HL-60/S4 (cell line): ENCODE results near the gene ASIC1.
"Not testable (repeated sequence)": the region's sequence is repeated elsewhere in the genome, so short reads cannot be mapped to it uniquely, and the experiment has no call there.

Experiments used
- in situ Hi-C: fragments of 300-500 bp; cut with MboI; formaldehyde crosslinking; loops from 2 replicates; pipeline ENCODE4 v1.14.3; 2022; ENCODE audit warnings: low sequenced_read_pairs

The ASIC1 gene

DNA sequence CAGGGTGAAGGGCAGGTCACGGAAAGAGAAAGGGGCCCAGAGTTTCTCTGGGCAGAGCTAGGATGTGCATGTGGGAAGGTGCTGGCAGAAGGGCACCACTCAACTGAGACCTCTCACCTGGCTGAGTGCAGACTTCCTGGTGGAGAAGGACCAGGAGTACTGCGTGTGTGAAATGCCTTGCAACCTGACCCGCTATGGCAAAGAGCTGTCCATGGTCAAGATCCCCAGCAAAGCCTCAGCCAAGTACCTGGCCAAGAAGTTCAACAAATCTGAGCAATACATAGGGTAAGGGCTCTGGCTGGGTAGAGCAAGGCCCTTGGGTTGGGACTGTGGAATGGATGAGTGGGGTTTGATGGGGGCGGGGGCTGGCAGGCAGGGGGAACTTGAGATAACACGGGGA is 22.4 kb downstream of the ASIC1 start:
- in situ Hi-C loops: loop anchor here (10.0 kb wide), 1 partner anchor 95 kb away; no protein-coding TSS in a partner anchor

DNA sequence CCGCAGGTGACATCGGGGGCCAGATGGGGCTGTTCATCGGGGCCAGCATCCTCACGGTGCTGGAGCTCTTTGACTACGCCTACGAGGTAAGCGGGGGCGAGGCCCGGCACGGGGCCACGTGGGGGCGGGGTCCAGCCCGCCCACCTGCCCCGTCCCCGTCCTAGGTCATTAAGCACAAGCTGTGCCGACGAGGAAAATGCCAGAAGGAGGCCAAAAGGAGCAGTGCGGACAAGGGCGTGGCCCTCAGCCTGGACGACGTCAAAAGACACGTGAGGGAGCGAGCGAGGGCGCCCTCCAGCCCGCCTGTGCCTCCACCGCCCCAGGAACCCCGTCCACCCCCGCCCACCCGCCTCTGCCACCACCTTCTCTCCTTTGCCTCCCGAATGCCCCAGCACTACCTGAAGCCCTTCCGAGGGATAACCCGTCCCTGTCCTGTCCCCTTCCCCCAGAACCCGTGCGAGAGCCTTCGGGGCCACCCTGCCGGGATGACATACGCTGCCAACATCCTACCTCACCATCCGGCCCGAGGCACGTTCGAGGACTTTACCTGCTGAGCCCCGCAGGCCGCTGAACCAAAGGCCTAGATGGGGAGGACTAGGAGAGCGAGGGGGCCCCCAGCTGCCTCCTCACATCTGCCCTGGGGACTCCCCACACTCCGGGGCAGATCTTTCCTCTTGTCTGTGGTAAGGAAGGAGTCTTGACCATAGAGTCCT is 23.9 kb downstream of the ASIC1 start:
- in situ Hi-C loops: no loop called here

DNA sequence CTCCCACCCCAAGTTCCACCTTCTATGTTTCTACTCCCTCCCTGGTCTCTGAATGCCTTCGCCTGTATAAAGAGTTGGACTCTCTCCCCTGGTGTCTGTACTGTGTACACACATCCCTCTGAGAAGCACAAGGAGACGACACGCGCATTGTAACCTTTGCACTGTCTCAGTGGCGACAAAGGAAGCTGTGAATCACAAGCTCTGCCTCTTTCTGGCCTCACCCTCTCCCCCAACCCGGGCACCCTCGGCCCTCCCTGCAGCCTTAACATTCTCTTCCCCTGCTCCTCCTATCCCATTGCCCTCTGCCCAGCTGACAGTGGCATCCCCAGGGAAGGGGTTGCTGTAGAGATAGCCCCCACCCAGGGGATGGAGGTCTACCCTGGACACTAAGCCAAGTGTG is 25.2 kb downstream of the ASIC1 start:
- in situ Hi-C loops: no loop called here

DNA sequence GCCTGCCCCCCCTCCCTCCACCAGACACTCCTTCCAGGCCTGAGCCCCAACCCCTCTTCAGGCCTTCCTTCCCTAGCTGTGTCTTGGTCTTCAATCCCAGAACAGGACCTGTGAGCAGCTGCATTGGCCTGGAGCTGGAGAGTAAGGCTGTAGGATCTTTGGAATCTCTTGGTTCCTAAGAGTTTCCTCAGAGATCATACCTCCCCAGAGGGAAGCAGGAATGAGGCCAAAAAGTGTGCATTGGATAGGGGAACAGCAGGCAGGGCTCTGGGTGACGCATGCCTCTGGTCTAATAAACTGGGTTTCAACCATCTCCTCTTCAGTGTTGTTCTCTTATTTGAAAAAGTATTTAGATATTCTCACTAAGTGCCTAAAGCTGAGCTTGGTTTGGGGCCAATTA is 25.9 kb downstream of the ASIC1 start:
- in situ Hi-C loops: no loop called here

DNA sequence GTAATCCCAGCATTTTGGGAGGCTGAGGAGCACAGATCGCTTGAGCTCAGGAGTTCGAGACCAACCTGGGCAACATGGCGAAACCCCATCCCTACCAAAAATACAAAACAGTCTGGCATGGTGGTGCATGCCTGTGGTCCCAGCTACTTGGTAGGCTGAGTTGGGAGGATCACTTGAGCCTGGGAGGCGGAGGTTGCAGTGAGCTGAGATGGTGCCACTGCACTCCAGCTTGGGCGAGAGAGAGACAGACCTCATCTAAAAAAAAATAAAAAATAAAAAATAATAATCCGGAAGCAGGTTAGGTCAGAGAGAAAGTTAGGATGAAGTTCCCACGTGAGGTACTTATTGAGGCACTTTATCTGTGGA is 27.0 kb downstream of the ASIC1 start:
- in situ Hi-C loops: not testable (repeated sequence)

DNA sequence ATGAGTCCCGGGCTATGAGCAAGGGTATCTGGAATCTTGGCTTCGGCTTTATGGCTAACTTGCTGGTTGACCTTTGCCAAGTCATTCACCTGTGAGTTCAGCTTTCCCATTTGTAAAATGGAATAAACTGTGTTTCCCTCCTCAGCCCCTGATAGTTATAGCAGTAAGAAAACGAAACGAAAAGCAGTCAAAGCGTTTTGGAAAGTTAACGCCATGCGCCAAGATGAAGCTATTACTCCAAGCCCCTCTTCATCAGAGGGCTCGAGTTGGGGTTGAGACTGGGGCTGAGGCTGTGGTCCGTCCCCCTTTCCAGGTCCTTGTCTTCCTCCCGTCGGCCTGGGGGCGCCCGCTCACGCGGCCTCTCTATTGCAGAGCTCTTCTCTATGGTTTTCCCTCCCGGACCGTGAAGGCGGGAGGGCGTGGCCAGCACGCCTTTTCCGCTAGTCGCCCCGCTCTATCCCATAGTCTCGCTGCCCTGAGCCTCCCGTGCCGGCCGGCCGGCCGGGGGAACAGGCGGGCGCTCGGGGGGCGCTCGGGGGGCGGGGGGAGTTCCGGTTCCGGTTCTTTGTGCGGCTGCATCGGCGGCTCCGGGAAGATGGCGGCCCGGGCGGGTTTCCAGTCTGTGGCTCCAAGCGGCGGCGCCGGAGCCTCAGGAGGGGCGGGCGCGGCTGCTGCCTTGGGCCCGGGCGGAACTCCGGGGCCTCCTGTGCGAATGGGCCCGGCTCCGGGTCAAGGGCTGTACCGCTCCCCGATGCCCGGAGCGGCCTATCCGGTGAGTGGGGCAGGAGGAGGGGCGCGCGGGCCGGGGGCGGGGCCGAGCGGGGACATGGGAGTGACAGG is 27.6 kb downstream of the ASIC1 start, which contains the start of gene SMARCD1:
TSS of gene SMARCD1 (plus strand) at position 568 of the 840 bp plus-strand sequence. CDS start at position 596, 28 bp downstream.
- in situ Hi-C loops: no loop called here

DNA sequence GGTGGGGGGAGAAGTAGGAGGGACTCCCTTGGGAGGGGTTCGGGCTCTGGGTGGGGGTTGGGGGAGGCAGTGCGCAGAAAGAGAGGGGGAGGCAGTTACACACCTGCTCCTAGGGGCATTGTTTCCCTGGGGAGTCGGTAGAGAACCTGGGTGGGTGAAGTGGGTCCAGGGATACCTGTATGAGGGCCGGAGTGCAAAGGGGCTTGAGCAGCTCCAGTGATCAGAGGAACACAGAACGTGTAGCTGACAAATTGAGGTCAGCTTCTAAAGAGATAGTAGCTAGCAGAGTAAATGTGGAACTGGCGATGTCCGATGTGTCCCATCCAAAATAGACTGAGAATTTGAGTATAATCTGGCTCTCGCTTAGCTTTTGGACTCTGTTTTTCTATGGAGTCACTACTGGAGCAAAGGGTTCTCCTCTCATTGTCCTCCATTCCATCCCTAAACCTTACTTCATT is 28.2 kb downstream of the ASIC1 start:
- in situ Hi-C loops: no loop called here

DNA sequence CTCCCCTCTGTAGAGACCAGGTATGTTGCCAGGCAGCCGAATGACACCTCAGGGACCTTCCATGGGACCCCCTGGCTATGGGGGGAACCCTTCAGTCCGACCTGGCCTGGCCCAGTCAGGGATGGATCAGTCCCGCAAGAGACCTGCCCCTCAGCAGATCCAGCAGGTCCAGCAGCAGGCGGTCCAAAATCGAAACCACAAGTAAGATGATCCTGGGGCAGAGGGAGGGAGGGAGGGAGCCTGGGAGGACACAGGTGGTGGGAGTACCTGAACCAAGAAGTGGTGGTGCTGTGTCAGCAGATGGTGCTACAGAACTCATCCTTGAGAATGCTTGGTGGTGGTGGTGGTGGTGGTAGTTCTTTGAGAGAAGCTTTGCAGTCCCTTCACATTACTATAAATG is 28.8 kb downstream of the ASIC1 start:
- in situ Hi-C loops: no loop called here

DNA sequence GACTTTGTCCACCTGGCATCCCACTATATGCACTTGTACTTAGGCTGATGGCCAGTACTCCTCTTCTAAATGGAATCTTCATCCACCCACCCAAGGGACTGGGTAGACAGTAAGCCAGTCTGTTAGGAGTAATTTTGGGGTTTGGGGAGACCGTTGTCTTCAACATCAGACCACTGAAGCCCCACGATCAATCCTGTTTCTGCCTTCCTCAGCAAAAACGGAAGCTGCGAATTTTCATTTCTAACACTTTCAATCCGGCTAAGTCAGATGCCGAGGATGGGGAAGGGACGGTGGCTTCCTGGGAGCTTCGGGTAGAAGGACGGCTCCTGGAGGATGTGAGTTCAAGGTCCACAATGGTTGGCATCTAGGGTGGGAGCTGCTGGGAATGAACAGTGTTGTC is 29.8 kb downstream of the ASIC1 start:
- in situ Hi-C loops: no loop called here

DNA sequence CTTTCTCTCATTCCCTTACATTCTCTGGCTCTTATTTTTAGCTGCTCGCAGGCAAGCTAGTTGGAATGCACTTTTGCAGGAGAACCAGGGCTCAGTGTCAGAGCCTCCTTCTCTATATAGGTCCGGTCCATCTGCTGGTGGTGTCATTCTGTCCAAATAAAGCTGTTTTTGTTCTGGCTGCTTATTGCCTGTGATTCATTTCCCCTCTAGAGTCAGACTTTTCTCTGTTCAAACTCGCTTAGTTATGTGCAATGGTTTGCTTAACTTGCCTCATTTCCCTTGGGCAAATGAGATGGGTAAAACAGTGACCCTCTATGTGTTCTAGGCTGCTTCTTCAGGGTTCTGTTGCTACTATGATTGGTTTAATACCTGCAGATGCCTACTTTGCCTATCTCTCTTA is 30.6 kb downstream of the ASIC1 start:
- in situ Hi-C loops: no loop called here

DNA sequence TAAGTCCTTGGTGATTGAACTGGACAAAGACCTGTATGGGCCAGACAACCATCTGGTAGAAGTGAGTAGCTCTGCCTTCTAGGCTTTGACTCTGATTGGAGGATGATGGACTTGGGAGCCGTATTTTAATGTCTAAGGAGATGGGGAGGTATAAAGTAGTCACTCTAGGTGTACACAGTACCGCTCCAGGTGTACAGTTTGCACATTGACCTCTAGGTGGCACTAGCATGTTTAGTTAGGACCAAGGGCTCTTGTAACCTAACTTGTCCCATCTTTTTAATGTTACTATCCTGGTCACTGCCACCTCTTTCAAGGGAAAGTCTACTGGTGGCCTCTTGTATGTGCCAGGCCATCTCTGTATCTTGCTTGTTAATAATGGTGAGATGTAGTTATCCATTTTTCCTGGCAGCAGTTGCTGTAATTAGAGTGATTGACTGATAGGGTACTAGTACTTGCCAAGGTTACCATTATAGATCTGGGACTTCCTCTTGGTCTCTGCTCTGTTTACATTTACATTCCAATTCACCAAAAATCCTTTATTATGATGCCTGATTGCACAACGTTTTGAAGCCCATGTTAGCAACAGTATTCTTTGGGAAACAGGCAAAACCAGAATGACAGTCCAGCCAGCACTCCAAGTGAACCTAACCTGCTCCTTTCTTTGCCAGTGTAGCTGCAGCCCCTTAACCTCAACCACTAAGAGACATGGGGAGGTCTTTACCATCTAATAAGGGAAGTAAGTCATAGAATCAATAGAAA is 31.4 kb downstream of the ASIC1 start:
- in situ Hi-C loops: no loop called here

DNA sequence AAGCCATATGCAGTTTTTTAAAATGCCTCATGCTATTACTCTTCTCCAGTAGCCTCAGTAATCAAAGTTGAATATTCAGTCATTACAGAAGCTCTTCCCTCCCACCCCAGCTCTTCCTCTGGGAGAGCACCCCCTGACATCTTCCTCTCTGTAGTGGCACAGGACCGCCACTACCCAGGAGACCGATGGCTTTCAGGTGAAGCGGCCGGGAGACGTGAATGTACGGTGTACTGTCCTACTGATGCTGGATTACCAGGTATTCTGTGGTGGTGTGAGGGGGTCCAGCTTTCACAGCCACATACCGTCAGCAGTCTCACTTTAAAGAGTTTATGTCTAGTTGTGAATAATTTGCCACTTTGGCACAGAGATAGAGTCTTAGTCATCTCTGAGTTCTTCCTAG is 32.3 kb downstream of the ASIC1 start:
- in situ Hi-C loops: no loop called here

DNA sequence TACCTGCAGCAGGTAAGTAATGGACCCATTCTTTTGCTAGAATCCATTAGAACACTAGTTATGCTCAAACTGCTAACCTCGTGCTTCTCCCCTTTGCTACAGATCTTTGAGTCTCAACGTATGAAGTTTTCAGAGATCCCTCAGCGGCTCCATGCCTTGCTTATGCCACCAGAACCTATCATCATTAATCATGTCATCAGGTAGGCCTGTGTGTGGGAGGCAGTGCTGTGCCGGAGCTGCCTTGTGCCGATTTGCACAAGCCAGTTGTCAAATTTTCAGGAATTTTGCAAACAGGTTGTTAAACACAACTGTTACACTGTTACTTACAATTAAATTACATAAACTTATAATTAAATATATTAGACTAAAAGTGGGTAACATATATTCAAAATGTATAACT is 33.0 kb downstream of the ASIC1 start:
- in situ Hi-C loops: no loop called here

DNA sequence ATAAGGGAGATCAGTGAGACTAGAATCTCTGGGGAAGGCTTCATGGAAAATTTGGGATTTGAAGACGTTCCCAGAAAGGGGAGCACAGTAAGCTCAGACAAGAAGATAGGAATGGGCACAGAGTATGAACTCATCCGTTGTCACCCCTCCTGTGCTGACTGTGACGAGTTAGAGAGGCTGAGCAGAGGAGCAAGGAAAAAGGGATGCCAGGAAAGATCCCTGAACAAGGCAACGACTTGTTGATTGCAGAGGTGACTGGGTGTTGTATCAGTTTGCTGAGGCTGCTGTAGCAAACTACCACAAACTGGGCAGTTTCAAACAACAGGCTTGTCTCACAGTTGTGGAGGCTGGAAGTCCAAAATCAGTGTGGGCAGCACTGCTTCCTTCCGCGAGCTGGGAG is 40.6 kb downstream of the ASIC1 start:
- in situ Hi-C loops: no loop called here

DNA sequence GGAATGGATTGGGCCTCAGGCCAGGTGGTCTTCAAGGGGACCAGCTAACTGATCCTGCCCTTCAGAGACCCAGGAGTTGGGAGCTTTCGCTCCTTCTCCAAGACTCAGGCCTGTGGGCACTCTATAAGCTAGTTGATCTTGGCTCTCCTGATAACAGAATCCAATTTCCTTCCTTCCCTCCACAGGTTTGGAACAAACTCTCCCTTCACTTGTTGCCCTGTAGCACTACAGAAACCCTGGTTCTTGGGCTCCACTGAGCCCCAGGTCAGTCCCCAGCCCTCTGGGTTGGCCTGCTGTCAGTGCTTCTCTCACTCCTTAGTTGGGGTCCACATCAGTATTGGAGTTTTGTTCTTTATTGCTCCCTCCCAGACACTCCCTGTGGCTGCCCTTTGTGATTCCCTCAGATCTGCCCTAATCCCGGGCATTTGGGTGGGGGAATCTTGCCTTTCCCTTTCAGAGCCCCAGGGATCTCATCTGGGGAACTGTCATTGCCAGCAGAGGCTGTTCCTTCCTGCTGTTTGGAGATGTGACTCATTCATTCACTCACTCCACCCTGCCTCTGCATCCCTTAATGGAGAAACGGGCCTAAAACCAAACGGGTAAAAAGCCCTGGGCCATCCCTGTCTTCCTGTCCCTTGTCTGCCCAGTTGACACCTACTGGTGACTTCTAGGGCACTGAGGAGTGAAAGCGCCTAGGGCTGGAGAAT is 42.1 kb downstream of the ASIC1 start:
- in situ Hi-C loops: no loop called here

DNA sequence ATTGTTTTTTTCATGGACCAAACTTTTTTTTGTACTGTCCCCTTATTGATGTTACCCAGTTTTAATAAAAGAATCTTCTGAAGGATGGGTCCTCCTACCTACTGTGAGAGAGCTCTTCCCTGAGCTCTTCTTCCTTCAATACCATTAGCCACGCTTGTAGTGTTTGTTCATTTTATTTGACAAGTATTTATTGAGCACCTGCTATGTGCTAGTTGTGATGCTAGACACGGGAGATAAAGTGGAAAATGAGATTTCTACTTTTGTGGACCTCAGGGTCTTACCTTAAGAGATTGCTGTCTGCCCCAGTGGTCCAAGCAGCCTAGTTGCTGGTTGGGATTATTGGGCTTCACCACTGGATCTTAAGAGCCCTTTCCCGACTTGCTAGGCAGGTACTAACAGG is 43.2 kb downstream of the ASIC1 start:
- in situ Hi-C loops: no loop called here

DNA sequence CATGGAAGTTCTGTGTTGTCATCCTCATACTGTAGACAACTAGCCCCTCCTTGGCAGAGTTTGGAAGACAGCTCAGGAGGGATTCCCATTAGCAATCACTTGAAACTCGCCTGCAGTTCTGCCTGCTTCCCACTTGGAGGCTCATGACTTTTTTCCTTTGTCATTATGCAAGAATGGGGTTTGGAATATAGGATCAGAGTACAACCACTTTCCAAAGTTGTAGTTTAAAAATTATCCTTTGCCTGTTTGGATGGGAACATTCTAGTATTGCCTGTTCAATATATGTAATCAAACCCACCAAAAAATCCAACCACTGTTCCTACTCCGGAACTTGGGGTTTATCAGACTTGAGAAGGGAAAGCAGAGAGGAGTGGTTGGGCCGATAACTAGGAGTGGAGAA is 44.3 kb downstream of the ASIC1 start:
- in situ Hi-C loops: no loop called here

DNA sequence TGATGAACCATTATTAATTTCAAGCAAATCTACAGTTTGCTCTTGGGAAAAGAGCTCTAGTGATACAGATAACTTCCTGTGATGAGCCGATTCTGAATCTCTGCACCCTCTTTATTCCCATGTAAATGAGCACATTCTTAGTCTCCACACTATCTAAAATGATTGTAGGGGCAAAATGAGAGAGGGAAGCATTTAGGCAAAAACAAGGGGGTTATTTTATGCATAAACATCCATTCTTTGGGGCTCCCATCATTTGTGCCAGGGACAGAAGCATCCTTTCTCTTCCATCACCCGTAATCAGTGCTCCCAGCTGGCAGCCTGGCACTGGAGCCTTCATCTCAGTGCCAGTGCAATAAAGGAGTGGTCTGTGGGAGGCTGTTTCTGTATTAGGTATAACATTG is 44.7 kb downstream of the ASIC1 start:
- in situ Hi-C loops: no loop called here

DNA sequence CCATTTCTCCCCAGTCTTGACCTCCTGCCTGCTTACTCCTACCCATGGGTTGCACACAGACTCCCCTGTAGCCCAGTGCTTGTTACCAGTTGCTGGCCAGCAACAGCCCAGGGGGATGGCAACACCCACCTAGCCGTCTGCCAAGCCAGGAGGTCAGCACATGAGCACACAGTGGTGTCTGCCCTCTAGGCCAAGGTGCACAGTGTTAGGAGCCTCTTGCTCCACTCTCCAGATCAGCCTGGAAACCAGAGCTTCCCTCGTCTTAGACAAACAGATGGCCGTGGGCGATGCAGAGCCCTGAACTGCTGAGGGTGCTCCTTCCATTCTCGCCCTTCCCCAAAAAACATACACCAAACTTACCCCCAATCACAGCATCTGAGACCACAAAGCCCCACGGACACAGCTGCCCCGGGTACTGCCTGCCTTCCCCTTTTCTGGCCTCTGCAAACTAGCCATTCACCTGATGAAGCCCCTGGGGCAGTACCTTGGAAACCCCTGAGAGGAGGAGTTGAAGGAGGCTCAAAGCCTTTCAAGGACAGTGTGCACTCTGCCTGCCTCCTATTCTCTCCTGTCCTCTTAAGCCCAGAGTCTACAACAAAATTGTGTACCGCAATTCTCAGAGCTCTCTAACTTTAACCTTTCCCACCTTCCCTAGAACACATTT is 45.4 kb downstream of the ASIC1 start:
- in situ Hi-C loops: no loop called here

DNA sequence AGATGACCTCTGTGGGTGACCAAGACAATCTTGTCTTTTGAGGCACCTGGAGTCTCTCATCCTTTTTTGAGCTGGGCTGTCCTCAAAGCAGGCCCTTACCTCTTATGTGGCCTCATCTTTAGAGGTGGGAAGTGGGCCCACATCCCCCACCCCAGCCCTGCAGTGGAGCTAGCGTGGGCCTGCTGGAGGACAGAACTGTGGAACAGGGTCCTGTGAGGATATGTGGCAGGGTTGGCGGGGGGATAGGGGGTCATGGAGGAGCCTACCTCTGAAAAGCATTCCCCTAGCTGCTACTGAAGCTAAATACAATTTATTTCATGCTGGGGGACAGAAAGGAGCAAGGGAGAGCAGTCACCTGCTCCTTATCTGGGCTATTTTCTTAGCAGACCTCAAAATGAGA is 46.0 kb downstream of the ASIC1 start:
- in situ Hi-C loops: no loop called here
